Calu3 (cell line): ENCODE measurements around the gene CEACAM4. TPM values are rescaled to one million over a fixed set of nuclear protein-coding genes. Genes with fewer than 3 reads are reported as not detected.

ENCODE experiments used
- BruUV-seq: library from RNA; stranded (reverse); fragments of 400-500 nt; replicated peaks from 2 replicates; lab custom pipeline; 2021; lab: Mats Ljungman, UMichigan
- CTCF ChIA-PET: fragments of 300-600 bp; sonication (Branson Sonifier 250); formaldehyde crosslinking; loops from one replicate; lab custom pipeline; 2022; ENCODE audit warnings: antibody characterized with exemption; lab: Charles Lee
- DNase-seq: peaks from one replicate; pipeline ENCODE4 v3.0.0; 2022
- H3K27ac Mint-ChIP-seq: one replicate; pipeline ENCODE4 v1.8.0; 2022; ENCODE audit warnings: mixed read lengths; ENCODE audit not compliant: unreplicated experiment
- H3K27me3 Mint-ChIP-seq: one replicate; pipeline ENCODE4 v1.8.0; 2022; ENCODE audit warnings: mixed read lengths; ENCODE audit not compliant: unreplicated experiment
- H3K36me3 Mint-ChIP-seq: one replicate; pipeline ENCODE4 v1.8.0; 2022; ENCODE audit warnings: mild to moderate bottlenecking, moderate library complexity, mixed read lengths; ENCODE audit not compliant: insufficient read depth, unreplicated experiment
- H3K4me1 Mint-ChIP-seq: one replicate; pipeline ENCODE4 v1.8.0; 2022; ENCODE audit warnings: mild to moderate bottlenecking, low read depth, mixed read lengths; ENCODE audit not compliant: unreplicated experiment
- H3K4me3 Mint-ChIP-seq: one replicate; pipeline ENCODE4 v1.8.0; 2022; ENCODE audit warnings: mild to moderate bottlenecking, low read depth, moderate library complexity, mixed read lengths; ENCODE audit not compliant: unreplicated experiment
- H3K9me3 Mint-ChIP-seq: one replicate; pipeline ENCODE4 v1.8.0; 2022; ENCODE audit warnings: low read depth, mixed read lengths; ENCODE audit not compliant: unreplicated experiment
- intact Hi-C: fragments of 100-400 bp; cut with micrococcal nuclease; formaldehyde crosslinking; loops from one replicate; pipeline ENCODE4 v1.10.0; 2022; ENCODE audit not compliant: unreplicated experiment
- total RNA-seq: library from RNA; stranded (reverse); gene quantifications from 2 replicates; pipeline ENCODE4 v1.2.3, GENCODE V29; 2022
- TF ChIP-seq, protein P1 (sequence below): fragments of 200-600 bp; IDR thresholded peaks from one replicate; pipeline ENCODE4 v1.8.0; 2022; ENCODE audit warnings: antibody characterized with exemption; ENCODE audit not compliant: unreplicated experiment

CEACAM4 gene
- total RNA-seq, 1 experiment from 2014 or later: not detected

DNA sequence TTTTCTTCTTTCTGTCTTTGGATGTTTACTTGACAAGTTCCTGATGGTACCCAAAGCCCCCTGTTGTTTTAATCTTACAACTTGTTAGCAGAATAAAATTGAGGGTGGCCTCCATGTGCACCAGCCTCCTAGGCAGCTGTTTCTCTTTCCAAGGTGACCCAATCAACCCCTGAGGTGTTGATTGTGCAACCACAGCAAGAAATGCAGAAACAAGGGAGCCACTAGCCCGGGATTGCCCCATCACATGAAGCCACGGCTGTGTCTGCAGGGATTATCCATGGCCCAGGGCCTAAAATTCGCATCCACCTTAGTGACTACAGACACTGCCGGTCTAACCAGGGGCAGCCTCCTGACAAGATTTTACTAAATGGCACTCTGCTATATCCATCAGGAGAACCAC is 14.4 kb downstream of the CEACAM4 start:
- TF ChIP-seq, protein P1, sequence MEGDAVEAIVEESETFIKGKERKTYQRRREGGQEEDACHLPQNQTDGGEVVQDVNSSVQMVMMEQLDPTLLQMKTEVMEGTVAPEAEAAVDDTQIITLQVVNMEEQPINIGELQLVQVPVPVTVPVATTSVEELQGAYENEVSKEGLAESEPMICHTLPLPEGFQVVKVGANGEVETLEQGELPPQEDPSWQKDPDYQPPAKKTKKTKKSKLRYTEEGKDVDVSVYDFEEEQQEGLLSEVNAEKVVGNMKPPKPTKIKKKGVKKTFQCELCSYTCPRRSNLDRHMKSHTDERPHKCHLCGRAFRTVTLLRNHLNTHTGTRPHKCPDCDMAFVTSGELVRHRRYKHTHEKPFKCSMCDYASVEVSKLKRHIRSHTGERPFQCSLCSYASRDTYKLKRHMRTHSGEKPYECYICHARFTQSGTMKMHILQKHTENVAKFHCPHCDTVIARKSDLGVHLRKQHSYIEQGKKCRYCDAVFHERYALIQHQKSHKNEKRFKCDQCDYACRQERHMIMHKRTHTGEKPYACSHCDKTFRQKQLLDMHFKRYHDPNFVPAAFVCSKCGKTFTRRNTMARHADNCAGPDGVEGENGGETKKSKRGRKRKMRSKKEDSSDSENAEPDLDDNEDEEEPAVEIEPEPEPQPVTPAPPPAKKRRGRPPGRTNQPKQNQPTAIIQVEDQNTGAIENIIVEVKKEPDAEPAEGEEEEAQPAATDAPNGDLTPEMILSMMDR: no peak
- Mint-ChIP-seq H3K4me3 (no peak overlapping the region), H3K4me1 (no peaks in the 10 kb centered on the region), H3K36me3 (no peaks in the 10 kb centered on the region), H3K27me3 (peaks cover 93% of the 10 kb centered on the region), H3K27ac (no peak overlapping the region), H3K9me3 (no peaks in the 10 kb centered on the region)
- CTCF ChIA-PET: no interaction called here
- BruUV-seq: no TSS peak
- intact Hi-C loops: no loop called here
- no peak for DNase-seq

DNA sequence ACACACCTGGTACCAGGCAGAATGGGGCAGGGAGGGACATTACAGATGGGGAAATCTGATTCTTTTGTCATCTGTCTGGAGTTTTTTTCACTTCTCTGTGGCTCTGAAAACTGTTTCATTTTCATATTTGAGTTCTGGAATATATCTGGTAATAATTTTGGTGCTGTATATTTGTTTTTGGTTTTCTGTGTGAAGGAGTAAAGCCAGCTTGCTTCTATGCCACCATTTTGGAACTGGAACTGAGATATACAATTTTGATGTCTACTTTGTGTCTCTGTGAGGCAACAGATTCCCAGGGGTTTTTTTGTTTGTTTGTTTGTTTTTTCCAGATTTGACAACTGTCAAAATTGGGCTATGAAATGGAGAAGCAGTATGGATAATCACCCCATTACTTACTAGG is 16.1 kb downstream of the CEACAM4 start:
- DNase-seq: no peak
- Mint-ChIP-seq H3K36me3 (no peaks in the 10 kb centered on the region), H3K9me3 (no peaks in the 10 kb centered on the region), H3K4me1 (no peaks in the 10 kb centered on the region), H3K4me3 (no peak overlapping the region), H3K27ac (no peak overlapping the region), H3K27me3 (peaks cover 93% of the 10 kb centered on the region)
- intact Hi-C loops: no loop called here
- BruUV-seq: no TSS peak
- TF ChIP-seq, protein P1: no peak
- CTCF ChIA-PET: no interaction called here

DNA sequence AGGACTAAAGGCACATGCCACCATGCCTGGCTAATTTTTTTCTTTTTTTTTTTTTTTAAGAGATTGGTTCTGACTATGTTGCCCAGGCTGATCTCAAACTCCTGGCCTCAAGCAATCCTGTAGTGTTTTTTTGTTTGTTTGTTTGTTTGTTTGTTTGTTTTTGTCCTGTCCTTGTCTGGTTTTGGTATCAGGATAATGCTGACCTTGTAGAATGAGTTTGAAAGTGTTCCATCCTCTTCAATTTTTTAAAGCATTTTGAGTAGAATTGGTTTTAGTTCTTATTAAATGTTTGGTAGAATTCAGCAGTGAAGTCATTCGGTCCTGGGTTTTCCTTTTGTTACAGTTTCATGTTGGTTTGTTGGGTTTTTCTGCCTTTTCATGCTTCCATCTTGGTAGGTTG is 19.2 kb downstream of the CEACAM4 start:
- TF ChIP-seq, protein P1: no peak
- no TSS peak for BruUV-seq
- Mint-ChIP-seq H3K27ac (no peak overlapping the region), H3K4me1 (no peaks in the 10 kb centered on the region), H3K9me3 (no peaks in the 10 kb centered on the region), H3K4me3 (no peak overlapping the region), H3K27me3 (peaks cover 93% of the 10 kb centered on the region), H3K36me3 (no peaks in the 10 kb centered on the region)
- CTCF ChIA-PET: interaction anchor here (0.6 kb wide), 1 partner anchor 91 kb away, joined by 7 read pairs; no protein-coding TSS in a partner anchor
- no peak for DNase-seq
- intact Hi-C loops: no loop called here

DNA sequence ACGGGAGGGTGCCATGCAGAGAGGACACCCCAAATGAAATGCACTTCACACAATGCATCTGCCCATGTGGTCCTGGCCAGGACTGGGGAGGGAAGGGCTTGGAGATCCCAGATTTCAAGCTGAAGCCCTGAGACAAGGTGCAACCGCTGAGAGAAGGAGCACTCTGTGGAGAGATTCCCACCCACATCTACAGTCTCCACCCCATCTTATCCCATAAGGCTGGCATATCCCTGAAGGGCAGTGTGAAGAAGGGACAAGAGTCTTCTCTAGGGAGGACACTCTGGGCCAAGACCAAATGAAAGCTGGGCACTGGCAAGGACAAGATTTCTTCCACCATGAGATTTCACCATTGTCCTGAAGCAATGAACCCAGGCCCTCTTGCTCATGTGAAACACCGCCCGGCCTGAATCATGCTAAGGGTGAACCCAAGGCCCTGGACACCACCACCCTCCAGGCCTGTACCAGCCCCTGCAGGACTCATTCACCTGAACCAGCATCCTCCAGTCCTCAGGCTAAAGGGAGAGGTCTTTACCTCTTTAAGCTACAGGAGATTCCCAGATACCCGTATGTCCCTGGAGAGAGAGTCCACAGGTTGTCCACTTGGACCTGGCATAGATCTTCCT is 20.5 kb downstream of the CEACAM4 start:
- CTCF ChIA-PET: interaction anchor here (0.6 kb wide), 1 partner anchor 241 kb away, joined by 5 read pairs; no protein-coding TSS in a partner anchor
- TF ChIP-seq, protein P1: no peak
- no peak overlapping the region for H3K27ac Mint-ChIP-seq
- H3K9me3 Mint-ChIP-seq: no peaks in the 10 kb centered on the region
- no TSS peak for BruUV-seq
- H3K4me1 Mint-ChIP-seq: no peaks in the 10 kb centered on the region
- no peak for DNase-seq
- H3K4me3 Mint-ChIP-seq: no peak overlapping the region
- no peaks in the 10 kb centered on the region for H3K36me3 Mint-ChIP-seq
- intact Hi-C loops: no loop called here
- peaks cover 97% of the 10 kb centered on the region for H3K27me3 Mint-ChIP-seq
